K562 (cell line): ENCODE data around the gene UBE2G2. TPM values are rescaled to one million over a fixed set of nuclear protein-coding genes. Genes with fewer than 3 reads are reported as not detected.
A peak's percentile ranks its signal among the peaks of the same experiment; 100 is the strongest.

Experiments used
- ARHGAP35 ChIP-seq: fragments of 450-650 bp; IDR thresholded peaks from 2 replicates; pipeline ENCODE4 v1.6.1; 2018; ENCODE audit not compliant: partially characterized antibody
- CEBPB ChIP-seq: fragments of 450-650 bp; IDR thresholded peaks from 2 replicates; pipeline ENCODE4 v1.6.1; 2016; ENCODE audit warnings: missing genetic modification characterization, missing compliant biosample characterization
- CSDE1 ChIP-seq, 2 experiments: fragments of 450-650 bp; IDR thresholded peaks; 2 replicates each; pipeline ENCODE4 v1.6.1; 2016; ENCODE audit warnings: mild to moderate bottlenecking in 1 of 2
- GATA2 ChIP-seq: sonication (generic); formaldehyde crosslinking; IDR thresholded peaks from 2 replicates; pipeline ENCODE4 v1.4.0; 2020; ENCODE audit warnings: mild to moderate bottlenecking, missing genetic modification reagents
- HOMEZ ChIP-seq: fragments of 250-450 bp; sonication (Bioruptor Pico); IDR thresholded peaks from 2 replicates; pipeline ENCODE4 v1.4.0; 2020; ENCODE audit warnings: mild to moderate bottlenecking, moderate library complexity
- IRF1 ChIP-seq: sonication (generic); formaldehyde crosslinking; IDR thresholded peaks from 2 replicates; pipeline ENCODE4 v1.8.0; 2022; ENCODE audit warnings: missing genetic modification reagents, mild to moderate bottlenecking, borderline replicate concordance
- KLF16 ChIP-seq: IDR thresholded peaks from 2 replicates; pipeline ENCODE4 v1.6.1; 2016; ENCODE audit warnings: antibody characterized with exemption
- NFE2L1 ChIP-seq: fragments of 450-650 bp; IDR thresholded peaks from 2 replicates; pipeline ENCODE4 v1.6.1; 2016; ENCODE audit warnings: missing genetic modification characterization, low read depth, mild to moderate bottlenecking, missing compliant biosample characterization, moderate library complexity, borderline replicate concordance
- PREB ChIP-seq: sonication (generic); formaldehyde crosslinking; IDR thresholded peaks from 2 replicates; pipeline ENCODE4 v1.8.1; 2023; ENCODE audit warnings: mild to moderate bottlenecking, missing genetic modification reagents
- TSHZ1 ChIP-seq: fragments of 250-450 bp; sonication (Bioruptor Pico); IDR thresholded peaks from 2 replicates; pipeline ENCODE4 v1.4.0; 2020; ENCODE audit warnings: mild to moderate bottlenecking, moderate library complexity
- U2AF1 ChIP-seq: fragments of 200-400 bp; formaldehyde crosslinking; optimal IDR thresholded peaks from 2 replicates; pipeline ENCODE3; 2017; ENCODE audit warnings: mild to moderate bottlenecking, low read depth, low read length, moderate library complexity
- ZMIZ1 ChIP-seq, 2 experiments: fragments of 150-350 bp in 1 of 2; IDR thresholded peaks; 2 replicates each; pipeline ENCODE4 v1.6.1; 2012 to 2016; ENCODE audit warnings: low read depth in 2 of 2, low read length in 2 of 2, mild to moderate bottlenecking in 1 of 2, moderate library complexity in 1 of 2
- ZNF253 ChIP-seq: fragments of 250-450 bp; sonication (Bioruptor Pico); conservative IDR thresholded peaks from 2 replicates; pipeline ENCODE4 v1.6.1; 2021; ENCODE audit warnings: mild to moderate bottlenecking
- polyA plus RNA-seq, 8 experiments: library from polyadenylated mRNA; depleted of rRNA in 4 of 8; stranded (reverse) in 5 of 8; unstranded in 3 of 8; fragments of >200 nt; fragmentation: Nextera tagmentation in 2 of 8; fragmentation: Illumina TruSeq in 1 of 8; extraction: Ambion mirVana in 2 of 8; extraction: Trizol in 1 of 8; gene quantifications; 2 replicates each; pipeline versions ENCODE4 v1.2.1 to v1.2.3, GENCODE V29; 2011 to 2014; ENCODE audit warnings: inconsistent platforms in 1 of 8, missing spikeins in 1 of 8
- total RNA-seq, 7 experiments: library from RNA; depleted of rRNA in 6 of 7; stranded (reverse); fragments of >200 nt in 6 of 7; fragmentation: Illumina TruSeq in 2 of 7; extraction: Trizol in 2 of 7; gene quantifications; 2 replicates each; pipeline versions ENCODE4 v1.2.1 to v1.2.3, GENCODE V29; 2011 to 2021; ENCODE audit warnings: low replicate concordance in 1 of 7

UBE2G2 gene
- total and polyA plus RNA-seq, 9 of the 15 experiments (the other 6 are each of a cell fraction or from before 2014, with no cell fraction given) = 47.5 to 225 (median 140) TPM

- TF ChIP-seq TSHZ1 (no peak), IRF1 (CRISPR knock-in tag) (no peak), ZMIZ1 (IDR thresholded peaks at IDR 0.05; ENCODE audit: low read depth in 2 of 2, low read length in 2 of 2) (no peak), PREB (CRISPR knock-in tag) (no peak), CSDE1 (IDR thresholded peaks at IDR 0.05) (no peak; a peak in 1 of 4 replicates), CEBPB (no peak), GATA2 (CRISPR knock-in tag) (no peak), U2AF1 (peak; percentile 80), ZNF253 (no peak), KLF16 (no peak), HOMEZ (CRISPR knock-in tag) (no peak), ARHGAP35 (no peak), NFE2L1 (tag) (no peak)
Measured at GRCh38 chr21:44801468-44802395, at the start of gene UBE2G2 (continued).
